HepG2 (cell line): ENCODE measurements around the gene MYOM1. TPM values are rescaled to one million over a fixed set of nuclear protein-coding genes. Genes with fewer than 3 reads are reported as not detected.
A peak's percentile ranks its signal among the peaks of the same experiment; 100 is the strongest.

Experiments used
- DNMT3B ChIP-seq: conservative IDR thresholded peaks from 2 replicates; pipeline ENCODE4 v1.6.1; 2016; ENCODE audit warnings: missing biosample characterization, control low read depth
- MEF2D ChIP-seq: sonication (generic); formaldehyde crosslinking; IDR thresholded peaks from 2 replicates; pipeline ENCODE4 v1.5.1; 2020; ENCODE audit warnings: mild to moderate bottlenecking, missing genetic modification reagents
- NBN ChIP-seq: fragments of 450-650 bp; conservative IDR thresholded peaks from 2 replicates; pipeline ENCODE4 v1.6.1; 2017
- SNRNP70 ChIP-seq: fragments of 200-400 bp; formaldehyde crosslinking; IDR thresholded peaks from 2 replicates; pipeline ENCODE4 v1.6.1; 2017; ENCODE audit warnings: mild to moderate bottlenecking, low read depth, low read length, moderate library complexity
- YEATS4 ChIP-seq: sonication (generic); formaldehyde crosslinking; IDR thresholded peaks from 2 replicates; pipeline ENCODE4 v1.4.0; 2020; ENCODE audit warnings: missing genetic modification reagents, borderline replicate concordance
- ZSCAN29 ChIP-seq: sonication (generic); formaldehyde crosslinking; conservative IDR thresholded peaks from 2 replicates; pipeline ENCODE4 v1.4.0; 2020; ENCODE audit warnings: mild to moderate bottlenecking, missing genetic modification reagents
- ZZZ3 ChIP-seq: sonication (generic); formaldehyde crosslinking; IDR thresholded peaks from 2 replicates; pipeline ENCODE4 v1.4.0; 2020; ENCODE audit warnings: missing genetic modification reagents, mild to moderate bottlenecking, borderline replicate concordance
- polyA plus RNA-seq, 8 experiments: library from polyadenylated mRNA; depleted of rRNA in 3 of 8; stranded (reverse) in 7 of 8; unstranded in 1 of 8; fragments of >200 nt; fragmentation: Illumina TruSeq in 4 of 8; extraction: Trizol in 4 of 8; gene quantifications; 2 replicates each; pipeline versions ENCODE4 v1.2.1 to v1.2.3, GENCODE V29; 2011 to 2016; ENCODE audit warnings: low read depth in 4 of 8, missing spikeins in 1 of 8, mixed read lengths in 1 of 8; ENCODE audit not compliant: insufficient read depth in 1 of 8
- total RNA-seq, 5 experiments: library from RNA; depleted of rRNA; stranded (reverse); fragments of >200 nt; fragmentation: Illumina TruSeq; extraction: Trizol; gene quantifications; 2 replicates each; pipeline ENCODE4 v1.2.3, GENCODE V29; 2016; ENCODE audit warnings: low read depth in 1 of 5
- TF ChIP-seq, protein P1 (sequence below): sonication (generic); formaldehyde crosslinking; IDR thresholded peaks from 2 replicates; pipeline ENCODE4 v1.4.0; 2020; ENCODE audit warnings: mild to moderate bottlenecking, missing genetic modification reagents
- TF ChIP-seq, protein P2 (sequence below): sonication (generic); formaldehyde crosslinking; IDR thresholded peaks from 2 replicates; pipeline ENCODE4 v1.4.0; 2020; ENCODE audit warnings: missing genetic modification reagents
- TF ChIP-seq, protein P3 (sequence below): sonication (generic); formaldehyde crosslinking; IDR thresholded peaks from 2 replicates; pipeline ENCODE4 v1.8.0; 2022; ENCODE audit warnings: mild to moderate bottlenecking, missing genetic modification reagents, borderline replicate concordance
- TF ChIP-seq, protein P4 (sequence below): sonication (generic); formaldehyde crosslinking; IDR thresholded peaks from 2 replicates; pipeline ENCODE4 v1.8.1; 2023; ENCODE audit warnings: missing genetic modification reagents, inconsistent platforms, borderline replicate concordance
- TF ChIP-seq, protein P5 (sequence below): sonication (generic); formaldehyde crosslinking; IDR thresholded peaks from 2 replicates; pipeline ENCODE4 v1.9.0; 2021; ENCODE audit warnings: missing genetic modification reagents, mild to moderate bottlenecking, borderline replicate concordance
- TF ChIP-seq, protein P6 (sequence below): sonication (generic); formaldehyde crosslinking; IDR thresholded peaks from 2 replicates; pipeline ENCODE4 v1.4.0; 2020; ENCODE audit warnings: missing genetic modification reagents, mild to moderate bottlenecking, borderline replicate concordance

The MYOM1 gene
- total and polyA plus RNA-seq, 2 of the 13 experiments (the other 11 are each of a cell fraction or from before 2014, with no cell fraction given), result 0.46 to 0.98 TPM

DNA sequence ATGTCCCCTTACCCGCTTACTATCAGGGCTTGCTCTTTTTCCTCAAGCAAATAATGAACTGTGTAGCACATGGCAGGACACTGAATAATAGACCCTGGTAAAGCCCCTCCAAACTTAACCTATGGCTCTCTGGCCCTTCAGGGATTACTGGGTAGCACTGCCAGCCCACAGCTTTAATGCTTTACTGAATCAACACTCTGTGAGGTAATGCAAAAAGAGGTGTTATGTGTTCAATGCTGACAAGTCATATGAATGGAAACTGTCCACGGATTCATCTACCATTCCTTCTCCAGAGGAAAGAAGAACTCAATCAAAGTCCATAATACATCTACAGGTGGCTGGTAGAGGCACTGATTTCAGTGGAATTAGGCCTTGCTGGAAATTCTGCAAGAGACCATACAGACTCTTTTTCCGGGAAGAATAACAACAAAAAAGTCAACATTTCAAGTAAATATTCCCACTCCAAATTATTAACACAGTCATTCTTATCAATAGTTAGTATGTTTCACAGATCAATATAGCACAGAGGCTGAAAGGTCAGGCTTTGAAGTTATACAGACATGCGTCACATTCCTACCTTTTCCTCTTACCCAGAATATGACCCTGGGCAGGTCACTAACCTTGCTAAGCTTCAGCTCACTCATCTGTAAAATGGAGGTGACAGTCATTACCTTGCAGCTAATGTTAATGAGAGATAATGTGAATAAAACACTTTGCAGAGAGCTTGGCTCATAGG lies 13.8 kb upstream of the MYOM1 start (continued):
- TF ChIP-seq, protein P1, sequence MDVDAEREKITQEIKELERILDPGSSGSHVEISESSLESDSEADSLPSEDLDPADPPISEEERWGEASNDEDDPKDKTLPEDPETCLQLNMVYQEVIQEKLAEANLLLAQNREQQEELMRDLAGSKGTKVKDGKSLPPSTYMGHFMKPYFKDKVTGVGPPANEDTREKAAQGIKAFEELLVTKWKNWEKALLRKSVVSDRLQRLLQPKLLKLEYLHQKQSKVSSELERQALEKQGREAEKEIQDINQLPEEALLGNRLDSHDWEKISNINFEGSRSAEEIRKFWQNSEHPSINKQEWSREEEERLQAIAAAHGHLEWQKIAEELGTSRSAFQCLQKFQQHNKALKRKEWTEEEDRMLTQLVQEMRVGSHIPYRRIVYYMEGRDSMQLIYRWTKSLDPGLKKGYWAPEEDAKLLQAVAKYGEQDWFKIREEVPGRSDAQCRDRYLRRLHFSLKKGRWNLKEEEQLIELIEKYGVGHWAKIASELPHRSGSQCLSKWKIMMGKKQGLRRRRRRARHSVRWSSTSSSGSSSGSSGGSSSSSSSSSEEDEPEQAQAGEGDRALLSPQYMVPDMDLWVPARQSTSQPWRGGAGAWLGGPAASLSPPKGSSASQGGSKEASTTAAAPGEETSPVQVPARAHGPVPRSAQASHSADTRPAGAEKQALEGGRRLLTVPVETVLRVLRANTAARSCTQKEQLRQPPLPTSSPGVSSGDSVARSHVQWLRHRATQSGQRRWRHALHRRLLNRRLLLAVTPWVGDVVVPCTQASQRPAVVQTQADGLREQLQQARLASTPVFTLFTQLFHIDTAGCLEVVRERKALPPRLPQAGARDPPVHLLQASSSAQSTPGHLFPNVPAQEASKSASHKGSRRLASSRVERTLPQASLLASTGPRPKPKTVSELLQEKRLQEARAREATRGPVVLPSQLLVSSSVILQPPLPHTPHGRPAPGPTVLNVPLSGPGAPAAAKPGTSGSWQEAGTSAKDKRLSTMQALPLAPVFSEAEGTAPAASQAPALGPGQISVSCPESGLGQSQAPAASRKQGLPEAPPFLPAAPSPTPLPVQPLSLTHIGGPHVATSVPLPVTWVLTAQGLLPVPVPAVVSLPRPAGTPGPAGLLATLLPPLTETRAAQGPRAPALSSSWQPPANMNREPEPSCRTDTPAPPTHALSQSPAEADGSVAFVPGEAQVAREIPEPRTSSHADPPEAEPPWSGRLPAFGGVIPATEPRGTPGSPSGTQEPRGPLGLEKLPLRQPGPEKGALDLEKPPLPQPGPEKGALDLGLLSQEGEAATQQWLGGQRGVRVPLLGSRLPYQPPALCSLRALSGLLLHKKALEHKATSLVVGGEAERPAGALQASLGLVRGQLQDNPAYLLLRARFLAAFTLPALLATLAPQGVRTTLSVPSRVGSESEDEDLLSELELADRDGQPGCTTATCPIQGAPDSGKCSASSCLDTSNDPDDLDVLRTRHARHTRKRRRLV, result peak; percentile 79; the same call in 1 of the 2 replicates
- TF ChIP-seq ZZZ3, result no peak
- peak; percentile 76 for TF ChIP-seq YEATS4
- no peak for TF ChIP-seq SNRNP70
- peak; percentile 98 for TF ChIP-seq MEF2D (CRISPR knock-in tag)
- TF ChIP-seq, protein P2, sequence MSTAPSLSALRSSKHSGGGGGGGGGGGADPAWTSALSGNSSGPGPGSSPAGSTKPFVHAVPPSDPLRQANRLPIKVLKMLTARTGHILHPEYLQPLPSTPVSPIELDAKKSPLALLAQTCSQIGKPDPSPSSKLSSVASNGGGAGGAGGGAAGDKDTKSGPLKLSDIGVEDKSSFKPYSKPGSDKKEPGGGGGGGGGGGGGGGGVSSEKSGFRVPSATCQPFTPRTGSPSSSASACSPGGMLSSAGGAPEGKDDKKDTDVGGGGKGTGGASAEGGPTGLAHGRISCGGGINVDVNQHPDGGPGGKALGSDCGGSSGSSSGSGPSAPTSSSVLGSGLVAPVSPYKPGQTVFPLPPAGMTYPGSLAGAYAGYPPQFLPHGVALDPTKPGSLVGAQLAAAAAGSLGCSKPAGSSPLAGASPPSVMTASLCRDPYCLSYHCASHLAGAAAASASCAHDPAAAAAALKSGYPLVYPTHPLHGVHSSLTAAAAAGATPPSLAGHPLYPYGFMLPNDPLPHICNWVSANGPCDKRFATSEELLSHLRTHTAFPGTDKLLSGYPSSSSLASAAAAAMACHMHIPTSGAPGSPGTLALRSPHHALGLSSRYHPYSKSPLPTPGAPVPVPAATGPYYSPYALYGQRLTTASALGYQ (CRISPR knock-in tag), result peak; percentile 98
- TF ChIP-seq, protein P3, sequence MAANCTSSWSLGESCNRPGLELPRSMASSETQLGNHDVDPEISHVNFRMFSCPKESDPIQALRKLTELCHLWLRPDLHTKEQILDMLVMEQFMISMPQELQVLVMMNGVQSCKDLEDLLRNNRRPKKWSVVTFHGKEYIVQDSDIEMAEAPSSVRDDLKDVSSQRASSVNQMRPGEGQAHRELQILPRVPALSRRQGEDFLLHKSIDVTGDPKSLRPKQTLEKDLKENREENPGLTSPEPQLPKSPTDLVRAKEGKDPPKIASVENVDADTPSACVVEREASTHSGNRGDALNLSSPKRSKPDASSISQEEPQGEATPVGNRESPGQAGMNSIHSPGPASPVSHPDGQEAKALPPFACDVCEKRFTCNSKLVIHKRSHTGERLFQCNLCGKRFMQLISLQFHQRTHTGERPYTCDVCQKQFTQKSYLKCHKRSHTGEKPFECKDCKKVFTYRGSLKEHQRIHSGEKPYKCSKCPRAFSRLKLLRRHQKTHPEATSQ (CRISPR knock-in tag), result peak; percentile 79; the same call in 1 of the 2 replicates
- TF ChIP-seq, protein P4, sequence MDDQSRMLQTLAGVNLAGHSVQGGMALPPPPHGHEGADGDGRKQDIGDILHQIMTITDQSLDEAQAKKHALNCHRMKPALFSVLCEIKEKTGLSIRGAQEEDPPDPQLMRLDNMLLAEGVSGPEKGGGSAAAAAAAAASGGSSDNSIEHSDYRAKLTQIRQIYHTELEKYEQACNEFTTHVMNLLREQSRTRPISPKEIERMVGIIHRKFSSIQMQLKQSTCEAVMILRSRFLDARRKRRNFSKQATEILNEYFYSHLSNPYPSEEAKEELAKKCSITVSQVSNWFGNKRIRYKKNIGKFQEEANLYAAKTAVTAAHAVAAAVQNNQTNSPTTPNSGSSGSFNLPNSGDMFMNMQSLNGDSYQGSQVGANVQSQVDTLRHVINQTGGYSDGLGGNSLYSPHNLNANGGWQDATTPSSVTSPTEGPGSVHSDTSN (CRISPR knock-in tag), result no peak
- no peak for TF ChIP-seq ZSCAN29 (CRISPR knock-in tag)
- TF ChIP-seq, protein P5, sequence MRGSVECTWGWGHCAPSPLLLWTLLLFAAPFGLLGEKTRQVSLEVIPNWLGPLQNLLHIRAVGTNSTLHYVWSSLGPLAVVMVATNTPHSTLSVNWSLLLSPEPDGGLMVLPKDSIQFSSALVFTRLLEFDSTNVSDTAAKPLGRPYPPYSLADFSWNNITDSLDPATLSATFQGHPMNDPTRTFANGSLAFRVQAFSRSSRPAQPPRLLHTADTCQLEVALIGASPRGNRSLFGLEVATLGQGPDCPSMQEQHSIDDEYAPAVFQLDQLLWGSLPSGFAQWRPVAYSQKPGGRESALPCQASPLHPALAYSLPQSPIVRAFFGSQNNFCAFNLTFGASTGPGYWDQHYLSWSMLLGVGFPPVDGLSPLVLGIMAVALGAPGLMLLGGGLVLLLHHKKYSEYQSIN (CRISPR knock-in tag), result no peak
- TF ChIP-seq DNMT3B (CRISPR knock-in tag), result no peak
- TF ChIP-seq, protein P6, sequence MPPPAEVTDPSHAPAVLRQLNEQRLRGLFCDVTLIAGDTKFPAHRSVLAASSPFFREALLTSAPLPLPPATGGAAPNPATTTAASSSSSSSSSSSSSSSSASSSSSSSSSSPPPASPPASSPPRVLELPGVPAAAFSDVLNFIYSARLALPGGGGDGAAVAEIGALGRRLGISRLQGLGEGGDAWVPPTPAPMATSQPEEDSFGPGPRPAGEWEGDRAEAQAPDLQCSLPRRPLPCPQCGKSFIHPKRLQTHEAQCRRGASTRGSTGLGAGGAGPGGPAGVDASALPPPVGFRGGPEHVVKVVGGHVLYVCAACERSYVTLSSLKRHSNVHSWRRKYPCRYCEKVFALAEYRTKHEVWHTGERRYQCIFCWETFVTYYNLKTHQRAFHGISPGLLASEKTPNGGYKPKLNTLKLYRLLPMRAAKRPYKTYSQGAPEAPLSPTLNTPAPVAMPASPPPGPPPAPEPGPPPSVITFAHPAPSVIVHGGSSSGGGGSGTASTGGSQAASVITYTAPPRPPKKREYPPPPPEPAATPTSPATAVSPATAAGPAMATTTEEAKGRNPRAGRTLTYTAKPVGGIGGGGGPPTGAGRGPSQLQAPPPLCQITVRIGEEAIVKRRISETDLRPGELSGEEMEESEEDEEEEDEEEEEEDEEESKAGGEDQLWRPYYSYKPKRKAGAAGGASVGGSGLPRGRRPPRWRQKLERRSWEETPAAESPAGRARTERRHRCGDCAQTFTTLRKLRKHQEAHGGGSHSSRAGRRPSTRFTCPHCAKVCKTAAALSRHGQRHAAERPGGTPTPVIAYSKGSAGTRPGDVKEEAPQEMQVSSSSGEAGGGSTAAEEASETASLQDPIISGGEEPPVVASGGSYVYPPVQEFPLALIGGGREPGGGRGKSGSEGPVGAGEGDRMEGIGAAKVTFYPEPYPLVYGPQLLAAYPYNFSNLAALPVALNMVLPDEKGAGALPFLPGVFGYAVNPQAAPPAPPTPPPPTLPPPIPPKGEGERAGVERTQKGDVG (CRISPR knock-in tag), result no peak
- TF ChIP-seq NBN, result no peak
